Progenitor cell of endocrine pancreas (in vitro differentiated cells): ENCODE results near the gene CACNA1E. TPM values are rescaled to one million over a fixed set of nuclear protein-coding genes. Genes with fewer than 3 reads are reported as not detected.

Source experiments
- DNase-seq: peaks from one replicate; pipeline ENCODE4 v3.0.0; 2021; ENCODE audit warnings: low spot score; ENCODE audit not compliant: unreplicated experiment
- H3K27ac Mint-ChIP-seq: 2 replicates; pipeline ENCODE4 v1.8.0; 2021; ENCODE audit warnings: mild to moderate bottlenecking, moderate library complexity, mixed read lengths
- H3K27me3 Mint-ChIP-seq: 2 replicates; pipeline ENCODE4 v1.8.0; 2021; ENCODE audit warnings: mixed read lengths
- H3K36me3 Mint-ChIP-seq: 2 replicates; pipeline ENCODE4 v1.8.0; 2022; ENCODE audit warnings: mixed read lengths; ENCODE audit not compliant: insufficient read depth
- H3K4me1 Mint-ChIP-seq: 2 replicates; pipeline ENCODE4 v1.8.0; 2021; ENCODE audit warnings: low read depth, mixed read lengths
- H3K4me3 Mint-ChIP-seq: 2 replicates; pipeline ENCODE4 v1.8.0; 2021; ENCODE audit warnings: low read depth, mild to moderate bottlenecking, moderate library complexity, mixed read lengths
- H3K9me3 Mint-ChIP-seq: 2 replicates; pipeline ENCODE4 v1.8.0; 2021; ENCODE audit warnings: low read depth, mixed read lengths
- CTCF ChIP-seq: fragments of 200-600 bp; sonication (generic); IDR thresholded peaks from one replicate; pipeline ENCODE4 v1.5.0; 2021; ENCODE audit warnings: antibody characterized with exemption, mild to moderate bottlenecking; ENCODE audit not compliant: unreplicated experiment
- total RNA-seq: library from RNA; stranded (reverse); gene quantifications from 2 replicates; pipeline ENCODE4 v1.2.1, GENCODE V29; 2021

The CACNA1E gene
- total RNA-seq, 1 donor from 2014 or later, result 0.55 TPM

- Mint-ChIP-seq H3K4me1 (no peaks in the 10 kb centered on the region), H3K36me3 (no peaks in the 10 kb centered on the region), H3K4me3 (no peak overlapping the region), H3K27ac (no peak overlapping the region), H3K9me3 (no peaks in the 10 kb centered on the region), H3K27me3 (peaks cover 15% of the 10 kb centered on the region)
- DNase-seq, result no peak
- TF ChIP-seq CTCF, result no peak
Observed at GRCh38 chr1:181475580-181475979, 7.7 kb upstream of the CACNA1E start.

GRCh38 chr1:181476581-181476980 is 6.7 kb upstream of the CACNA1E start:
- Mint-ChIP-seq H3K27me3 (peaks cover 25% of the 10 kb centered on the region), H3K4me3 (no peak overlapping the region), H3K4me1 (no peaks in the 10 kb centered on the region), H3K36me3 (no peaks in the 10 kb centered on the region), H3K9me3 (no peaks in the 10 kb centered on the region), H3K27ac (no peak overlapping the region)
- DNase-seq, result no peak
- TF ChIP-seq CTCF, result no peak

GRCh38 chr1:181478306-181478705 is 5.0 kb upstream of the CACNA1E start:
- H3K36me3 Mint-ChIP-seq, result no peaks in the 10 kb centered on the region
- H3K4me3 Mint-ChIP-seq, result no peak overlapping the region
- H3K27ac Mint-ChIP-seq, result no peak overlapping the region
- peaks cover 41% of the 10 kb centered on the region for H3K27me3 Mint-ChIP-seq
- no peaks in the 10 kb centered on the region for H3K9me3 Mint-ChIP-seq
- H3K4me1 Mint-ChIP-seq, result peaks cover 2% of the 10 kb centered on the region
- no peak for TF ChIP-seq CTCF
- DNase-seq, result no peak

GRCh38 chr1:181479137-181479745 is 4.1 kb upstream of the CACNA1E start:
- Mint-ChIP-seq H3K4me1 (peaks cover 6% of the 10 kb centered on the region), H3K9me3 (no peaks in the 10 kb centered on the region), H3K27me3 (peaks cover 51% of the 10 kb centered on the region), H3K4me3 (no peak overlapping the region), H3K27ac (no peak overlapping the region), H3K36me3 (no peaks in the 10 kb centered on the region)
- DNase-seq, result peak; percentile 31
- TF ChIP-seq CTCF, result peak; percentile 89

- Mint-ChIP-seq H3K27ac (no peak overlapping the region), H3K4me1 (peaks cover 10% of the 10 kb centered on the region), H3K4me3 (peak overlapping the region; percentile 69), H3K36me3 (no peaks in the 10 kb centered on the region), H3K27me3 (peaks cover 78% of the 10 kb centered on the region), H3K9me3 (no peaks in the 10 kb centered on the region)
- no peak for TF ChIP-seq CTCF
- DNase-seq, result no peak
Observed at GRCh38 chr1:181482001-181482430, 1.3 kb upstream of the CACNA1E start.
